Neuronal stem cell (in vitro differentiated cells): ENCODE measurements around the gene CCDC57.

Experiments
- DNase-seq: peaks from one replicate; pipeline ENCODE4 v3.0.0-alpha.2; 2013; ENCODE audit warnings: low spot score
- H2AFZ ChIP-seq: one replicate; pipeline ENCODE4 v1.6.1; 2013; ENCODE audit warnings: mild to moderate bottlenecking, low read length, inconsistent platforms
- H2AK5ac ChIP-seq: 2 replicates; pipeline ENCODE4 v1.6.1; 2013; ENCODE audit warnings: low read depth, mild to moderate bottlenecking, inconsistent platforms, low read length, moderate library complexity, mixed read lengths
- H2BK120ac ChIP-seq: 2 replicates; pipeline ENCODE4 v1.6.1; 2013; ENCODE audit warnings: low read depth, mild to moderate bottlenecking, inconsistent platforms, low read length, moderate library complexity, mixed read lengths
- H2BK12ac ChIP-seq: one replicate; pipeline ENCODE4 v1.6.1; 2013; ENCODE audit warnings: low read length, inconsistent platforms
- H2BK15ac ChIP-seq: 2 replicates; pipeline ENCODE4 v1.6.1; 2013; ENCODE audit warnings: mild to moderate bottlenecking, low read length, inconsistent platforms, mixed read lengths
- H2BK5ac ChIP-seq: one replicate; pipeline ENCODE4 v1.6.1; 2013; ENCODE audit warnings: inconsistent platforms, mild to moderate bottlenecking, low read length, moderate library complexity
- H3K14ac ChIP-seq: one replicate; pipeline ENCODE4 v1.6.1; 2013; ENCODE audit warnings: low read length, inconsistent platforms
- H3K18ac ChIP-seq: 2 replicates; pipeline ENCODE4 v1.6.1; 2013; ENCODE audit warnings: low read length, inconsistent platforms
- H3K23ac ChIP-seq: 2 replicates; pipeline ENCODE4 v1.6.1; 2013; ENCODE audit warnings: low read depth, mild to moderate bottlenecking, mixed read lengths, low read length, inconsistent platforms; ENCODE audit not compliant: poor library complexity
- H3K27ac ChIP-seq: replicated peaks from 3 replicates; pipeline ENCODE4 v1.5.1; 2013; ENCODE audit warnings: low read length, inconsistent platforms
- H3K27me3 ChIP-seq, 3 experiments: 2 replicates each; pipeline ENCODE4 v1.6.1; 2013; ENCODE audit warnings: low read length in 3 of 3, mild to moderate bottlenecking in 2 of 3, inconsistent platforms in 1 of 3, low read depth in 1 of 3, mixed read lengths in 1 of 3, moderate library complexity in 1 of 3; ENCODE audit not compliant: control insufficient read depth in 3 of 3, insufficient read depth in 3 of 3
- H3K36me3 ChIP-seq, 2 donors: replicated peaks in 1 of 2; 2 replicates each; pipeline ENCODE4 v1.6.1; 2013; ENCODE audit warnings: low read length in 2 of 2; ENCODE audit not compliant: control insufficient read depth in 2 of 2, insufficient read depth in 2 of 2
- H3K4ac ChIP-seq: 2 replicates; pipeline ENCODE4 v1.6.1; 2013; ENCODE audit warnings: inconsistent platforms, mild to moderate bottlenecking, low read length, moderate library complexity
- H3K4me1 ChIP-seq, 2 donors: 1 replicate in 1 of 2; 2 replicates in 1 of 2; pipeline ENCODE4 v1.6.1; 2013; ENCODE audit warnings: low read length in 2 of 2, low read depth in 1 of 2; ENCODE audit not compliant: control insufficient read depth in 2 of 2, insufficient read depth in 1 of 2
- H3K4me2 ChIP-seq: one replicate; pipeline ENCODE4 v1.6.1; 2013; ENCODE audit warnings: mild to moderate bottlenecking, low read length, inconsistent platforms; ENCODE audit not compliant: insufficient read depth, poor library complexity, severe bottlenecking
- H3K4me3 ChIP-seq, 2 donors: 2 replicates each; pipeline ENCODE4 v1.5.1; 2013; ENCODE audit warnings: low read length in 2 of 2, mild to moderate bottlenecking in 2 of 2, inconsistent platforms in 1 of 2, moderate library complexity in 1 of 2
- H3K79me1 ChIP-seq: one replicate; pipeline ENCODE4 v1.6.1; 2013; ENCODE audit warnings: low read depth, mild to moderate bottlenecking, inconsistent platforms, low read length, moderate library complexity
- H3K9ac ChIP-seq: one replicate; pipeline ENCODE4 v1.6.1; 2013; ENCODE audit warnings: mild to moderate bottlenecking, low read depth, low read length, inconsistent platforms; ENCODE audit not compliant: poor library complexity
- H3K9me3 ChIP-seq, 2 donors: replicated peaks in 1 of 2; 2 replicates each; pipeline versions ENCODE3 to v1.6.1; 2013; ENCODE audit warnings: low read length in 2 of 2, mild to moderate bottlenecking in 2 of 2, inconsistent platforms in 1 of 2, low read depth in 1 of 2, mixed read lengths in 1 of 2, moderate library complexity in 1 of 2; ENCODE audit not compliant: control insufficient read depth in 2 of 2, insufficient read depth in 1 of 2
- H4K8ac ChIP-seq: one replicate; pipeline ENCODE4 v1.6.1; 2013; ENCODE audit warnings: low read depth, mild to moderate bottlenecking, inconsistent platforms, low read length, moderate library complexity
- H4K91ac ChIP-seq: one replicate; pipeline ENCODE4 v1.6.1; 2013; ENCODE audit warnings: low read length, low read depth, mild to moderate bottlenecking, inconsistent platforms; ENCODE audit not compliant: poor library complexity
- WGBS, 2 donors: extraction: QIAGEN DNeasy Blood & Tissue Kit; methylation state at CpG; one replicate each; pipeline ENCODE4 v1.1.7; 2013; ENCODE audit warnings: missing lambda C conversion rate in 2 of 2, mixed read lengths in 1 of 2; ENCODE audit not compliant: insufficient read length in 2 of 2, insufficient replicate concordance in 1 of 2; ENCODE audit errors: extremely low coverage in 2 of 2; 5-methylcytosine and 5-hydroxymethylcytosine counted together

The CCDC57 gene

DNA sequence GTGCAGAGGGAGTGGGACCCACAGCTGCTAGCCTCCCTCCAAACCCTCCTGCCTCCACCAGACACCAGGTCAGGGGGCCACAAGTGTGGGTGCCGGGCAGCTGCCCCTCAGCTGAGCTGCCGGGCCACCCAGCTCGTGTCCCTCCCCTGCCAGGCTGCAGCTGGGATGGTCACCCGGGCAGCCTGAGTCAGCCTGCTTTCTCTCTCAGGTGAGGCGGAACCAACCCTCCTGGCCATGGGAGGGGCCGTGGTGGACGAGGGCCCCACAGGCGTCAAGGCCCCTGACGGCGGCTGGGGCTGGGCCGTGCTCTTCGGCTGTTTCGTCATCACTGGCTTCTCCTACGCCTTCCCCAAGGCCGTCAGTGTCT is 23.1 kb upstream of the CCDC57 start:
- Histone ChIP-seq H4K91ac (no peak overlapping the region), H2BK5ac (no peak overlapping the region), H3K4me2 (no peak overlapping the region), H3K4me1 (peaks cover 13 to 15% of the 10 kb centered on the region in 2 donors), H2AFZ (no peak overlapping the region), H4K8ac (peak overlapping the region; percentile 17), H2BK15ac (peak overlapping the region; percentile 7), H3K14ac (no peak overlapping the region), H3K18ac (peak overlapping the region; percentile 41), H3K4me3 (no peak overlapping the region), H2AK5ac (peak overlapping the region; percentile 1), H3K79me1 (peaks cover 8% of the 10 kb centered on the region), H2BK12ac (peak overlapping the region; percentile 58), H2BK120ac (peak overlapping the region; percentile 18), H3K4ac (no peak overlapping the region), H3K23ac (peak overlapping the region; percentile 81), H3K9ac (peak overlapping the region; percentile 3), H3K9me3 (no peaks in the 10 kb centered on the region), H3K27ac (no peak overlapping the region), H3K36me3 (peaks cover 14 to 28% of the 10 kb centered on the region in 2 donors), H3K27me3 (peaks cover under 1 to 11% (median under 1%) of the 10 kb centered on the region in 3 experiments)
- no peak for DNase-seq
- no CpG with 5 or more reads among the region's 15 CpGs for WGBS, 2 donors

DNA sequence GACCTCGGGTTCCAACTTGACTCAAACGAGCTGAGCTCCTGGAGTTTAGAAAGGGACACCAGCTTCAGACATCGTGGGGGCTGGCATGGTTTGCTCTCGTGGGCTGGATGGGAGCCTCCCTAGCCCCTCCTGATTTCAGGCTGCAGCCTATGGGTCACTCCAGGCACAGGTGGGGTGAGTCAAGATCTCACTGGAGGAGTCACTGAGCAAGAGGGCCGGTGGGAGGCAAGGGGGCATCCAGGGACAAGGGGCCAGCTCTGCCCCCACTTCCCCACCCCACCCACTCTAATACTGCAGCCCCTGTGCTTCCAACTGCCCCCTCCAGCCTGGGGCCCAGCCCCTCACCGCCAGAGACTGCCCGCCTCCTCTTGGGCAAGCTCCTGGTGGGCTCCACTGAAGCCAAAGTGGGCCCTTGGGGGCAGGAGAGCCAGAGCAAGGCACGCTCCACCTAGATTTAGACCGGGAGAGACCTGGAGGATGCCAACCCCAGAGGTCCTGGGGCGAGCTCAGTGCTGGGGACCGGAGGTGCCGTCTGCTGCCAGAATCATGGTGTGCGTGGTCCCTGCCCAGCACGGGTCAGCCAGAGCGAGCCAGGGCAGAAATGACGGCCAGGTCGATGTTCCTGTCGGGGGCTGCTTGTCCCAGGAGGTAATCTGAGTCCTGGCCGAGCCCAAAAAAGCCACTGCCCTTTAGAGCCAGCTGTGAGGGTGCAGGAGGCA is 22.6 kb upstream of the CCDC57 start:
- Histone ChIP-seq H2AFZ (no peak overlapping the region), H2AK5ac (peak overlapping the region; percentile 33), H3K4me2 (no peak overlapping the region), H3K9ac (no peak overlapping the region), H3K9me3 (peaks cover 0 to 3% of the 10 kb centered on the region in 2 donors), H3K27me3 (peaks cover 5 to 17% (median 6%) of the 10 kb centered on the region in 3 experiments), H2BK120ac (peak overlapping the region; percentile 18), H4K8ac (peak overlapping the region; percentile 17), H4K91ac (no peak overlapping the region), H3K4ac (no peak overlapping the region), H3K4me1 (peaks cover 13 to 15% of the 10 kb centered on the region in 2 donors), H3K36me3 (peaks cover 11 to 22% of the 10 kb centered on the region in 2 donors), H2BK12ac (peak overlapping the region; percentile 58), H3K4me3 (no peak overlapping the region), H3K14ac (no peak overlapping the region), H3K27ac (no peak overlapping the region), H2BK15ac (peak overlapping the region; percentile 7), H3K18ac (no peak overlapping the region), H3K23ac (peak overlapping the region; percentile 81), H3K79me1 (peaks cover 8% of the 10 kb centered on the region), H2BK5ac (no peak overlapping the region)
- no CpG with 5 or more reads among the region's 19 CpGs for WGBS, 2 donors
- no peak for DNase-seq

DNA sequence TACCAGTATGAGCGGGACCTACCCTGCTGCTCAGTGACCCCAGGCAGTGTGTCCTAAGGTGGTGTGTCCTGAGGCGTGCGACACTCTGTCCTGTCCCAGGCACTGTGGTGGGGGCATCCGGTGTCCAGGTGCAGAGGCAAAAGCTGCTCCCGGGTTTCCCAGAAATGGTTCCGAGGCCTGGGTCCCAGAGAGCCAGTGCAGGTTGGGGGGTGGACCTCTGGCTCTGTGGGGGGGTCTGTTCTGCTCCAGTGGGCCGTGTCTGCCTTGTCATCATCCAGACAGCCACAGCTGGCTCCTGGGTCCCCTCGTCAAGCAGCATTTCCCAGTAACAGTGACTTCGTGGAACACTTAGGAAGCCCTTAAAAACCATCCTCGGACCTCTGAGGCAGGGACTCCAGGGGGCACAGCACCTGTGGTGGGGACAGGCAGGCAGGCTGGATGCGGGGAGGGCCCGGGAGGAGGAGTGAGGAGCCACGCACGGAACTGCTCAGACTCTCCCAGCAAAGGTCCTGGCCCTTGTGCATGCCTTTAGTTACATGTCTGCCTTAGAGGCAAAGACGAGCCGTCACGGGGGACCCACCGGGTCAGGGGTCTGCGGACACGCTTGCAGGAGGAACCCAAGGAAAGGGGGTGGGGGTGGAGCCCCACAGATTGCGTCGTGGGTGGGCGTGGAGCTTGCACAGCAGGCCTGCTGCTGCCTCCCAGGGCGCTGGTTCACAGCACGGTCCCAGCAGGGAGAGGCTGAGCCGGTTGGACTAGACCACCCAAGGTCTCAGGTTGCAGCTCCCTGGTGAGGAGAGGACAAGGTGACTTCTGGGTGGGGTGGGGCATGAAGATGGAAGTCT is 21.8 kb upstream of the CCDC57 start:
- no peak overlapping the region for H3K4ac ChIP-seq
- peak overlapping the region; percentile 33 for H2AK5ac ChIP-seq
- H3K4me2 ChIP-seq: no peak overlapping the region
- H3K4me3 ChIP-seq: no peak overlapping the region
- WGBS, 2 donors: no CpG with 5 or more reads among the region's 26 CpGs
- H2BK12ac ChIP-seq: no peak overlapping the region
- H2BK5ac ChIP-seq: no peak overlapping the region
- H3K23ac ChIP-seq: no peak overlapping the region
- no peak overlapping the region for H4K91ac ChIP-seq
- H3K9me3 ChIP-seq: peaks cover 0 to 3% of the 10 kb centered on the region in 2 donors
- peaks cover 8% of the 10 kb centered on the region for H3K79me1 ChIP-seq
- H3K9ac ChIP-seq: peak overlapping the region; percentile 66
- H3K27ac ChIP-seq: no peak overlapping the region
- no peak for DNase-seq
- peak overlapping the region; percentile 53 for H3K18ac ChIP-seq
- H3K27me3 ChIP-seq: peaks cover 9 to 24% (median 14%) of the 10 kb centered on the region in 3 experiments
- H4K8ac ChIP-seq: no peak overlapping the region
- no peak overlapping the region for H2BK120ac ChIP-seq
- H3K14ac ChIP-seq: no peak overlapping the region
- H3K36me3 ChIP-seq: peaks cover 6 to 15% of the 10 kb centered on the region in 2 donors
- no peak overlapping the region for H2BK15ac ChIP-seq
- H3K4me1 ChIP-seq: peaks cover 13 to 15% of the 10 kb centered on the region in 2 donors
- H2AFZ ChIP-seq: no peak overlapping the region
